GM06990 (cell line): ENCODE results near the gene AKAIN1.

Experiments used
- DNase-seq: peaks from one replicate; pipeline ENCODE4 v3.0.0-alpha.2; 2011; ENCODE audit not compliant: insufficient read length; ENCODE audit errors: extremely low read depth
- H3K27me3 ChIP-seq: replicated peaks from 2 replicates; pipeline ENCODE4 v1.6.0; 2011; ENCODE audit warnings: low read length; ENCODE audit not compliant: control insufficient read depth, insufficient read depth
- H3K36me3 ChIP-seq: 2 replicates; pipeline ENCODE4 v1.5.1; 2011; ENCODE audit warnings: low read length; ENCODE audit not compliant: control insufficient read depth, insufficient read depth
- H3K4me3 ChIP-seq: replicated peaks from 2 replicates; pipeline ENCODE4 v1.5.1; 2011; ENCODE audit warnings: low read depth, mild to moderate bottlenecking, control low read depth, low read length
- TF ChIP-seq, protein P1 (sequence below): IDR thresholded peaks from 2 replicates; pipeline ENCODE4 v1.5.1; 2011; ENCODE audit warnings: low read length, control low read depth, mild to moderate bottlenecking, inconsistent platforms; ENCODE audit not compliant: insufficient read depth, poor library complexity, severe bottlenecking

The AKAIN1 gene

GRCh38 chr18:5196253-5197031, 615 bp downstream of the AKAIN1 start:
- TF ChIP-seq, protein P1, sequence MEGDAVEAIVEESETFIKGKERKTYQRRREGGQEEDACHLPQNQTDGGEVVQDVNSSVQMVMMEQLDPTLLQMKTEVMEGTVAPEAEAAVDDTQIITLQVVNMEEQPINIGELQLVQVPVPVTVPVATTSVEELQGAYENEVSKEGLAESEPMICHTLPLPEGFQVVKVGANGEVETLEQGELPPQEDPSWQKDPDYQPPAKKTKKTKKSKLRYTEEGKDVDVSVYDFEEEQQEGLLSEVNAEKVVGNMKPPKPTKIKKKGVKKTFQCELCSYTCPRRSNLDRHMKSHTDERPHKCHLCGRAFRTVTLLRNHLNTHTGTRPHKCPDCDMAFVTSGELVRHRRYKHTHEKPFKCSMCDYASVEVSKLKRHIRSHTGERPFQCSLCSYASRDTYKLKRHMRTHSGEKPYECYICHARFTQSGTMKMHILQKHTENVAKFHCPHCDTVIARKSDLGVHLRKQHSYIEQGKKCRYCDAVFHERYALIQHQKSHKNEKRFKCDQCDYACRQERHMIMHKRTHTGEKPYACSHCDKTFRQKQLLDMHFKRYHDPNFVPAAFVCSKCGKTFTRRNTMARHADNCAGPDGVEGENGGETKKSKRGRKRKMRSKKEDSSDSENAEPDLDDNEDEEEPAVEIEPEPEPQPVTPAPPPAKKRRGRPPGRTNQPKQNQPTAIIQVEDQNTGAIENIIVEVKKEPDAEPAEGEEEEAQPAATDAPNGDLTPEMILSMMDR: no peak
- no peak for DNase-seq
- Histone ChIP-seq H3K27me3 (no peaks in the 10 kb centered on the region), H3K36me3 (no peaks in the 10 kb centered on the region), H3K4me3 (no peak overlapping the region)

DNA sequence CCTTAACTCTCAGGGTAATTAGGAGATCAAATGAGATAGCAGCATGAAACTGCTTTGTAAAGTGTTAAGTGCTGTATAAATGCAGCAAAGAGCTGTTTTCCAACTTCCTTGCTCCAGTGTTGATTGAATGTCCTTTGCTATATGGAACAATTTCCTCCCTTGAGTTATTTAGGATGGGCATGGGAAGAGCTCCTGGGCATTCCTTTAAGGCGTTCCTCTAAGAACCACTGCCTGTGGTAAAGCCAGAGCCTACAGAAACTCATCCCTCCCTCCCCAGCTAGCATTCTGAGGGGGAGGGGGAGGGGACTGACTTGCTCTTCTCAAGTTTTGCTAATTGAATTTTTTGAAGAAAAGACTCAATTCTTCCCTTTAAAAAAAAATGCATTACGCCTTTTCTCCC, 1.4 kb downstream of the AKAIN1 start:
- no peak for DNase-seq
- H3K27me3 ChIP-seq: no peaks in the 10 kb centered on the region
- TF ChIP-seq, protein P1: no peak
- H3K4me3 ChIP-seq: no peak overlapping the region
- no peaks in the 10 kb centered on the region for H3K36me3 ChIP-seq

DNA sequence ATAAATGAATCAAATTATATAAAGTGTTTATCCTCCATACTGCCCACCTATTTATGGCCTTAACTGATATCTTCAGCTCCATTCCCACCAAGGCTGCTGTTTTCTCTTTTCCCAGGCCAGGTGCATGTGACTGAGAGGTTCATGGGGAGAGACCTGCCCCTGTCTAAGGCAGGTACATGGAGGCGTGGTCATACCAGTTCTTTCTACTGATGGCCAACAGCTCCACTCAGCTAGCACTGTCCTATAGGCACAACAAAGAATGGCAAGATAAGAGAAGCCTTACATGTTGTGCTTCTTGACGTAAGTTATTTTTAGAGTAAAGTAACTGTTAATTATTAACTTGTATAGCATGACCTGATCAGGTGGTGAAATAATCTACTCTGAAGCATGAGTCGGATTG, 16.8 kb downstream of the AKAIN1 start:
- H3K36me3 ChIP-seq: no peaks in the 10 kb centered on the region
- no peak for DNase-seq
- TF ChIP-seq, protein P1: no peak
- H3K27me3 ChIP-seq: no peaks in the 10 kb centered on the region
- no peak overlapping the region for H3K4me3 ChIP-seq

DNA sequence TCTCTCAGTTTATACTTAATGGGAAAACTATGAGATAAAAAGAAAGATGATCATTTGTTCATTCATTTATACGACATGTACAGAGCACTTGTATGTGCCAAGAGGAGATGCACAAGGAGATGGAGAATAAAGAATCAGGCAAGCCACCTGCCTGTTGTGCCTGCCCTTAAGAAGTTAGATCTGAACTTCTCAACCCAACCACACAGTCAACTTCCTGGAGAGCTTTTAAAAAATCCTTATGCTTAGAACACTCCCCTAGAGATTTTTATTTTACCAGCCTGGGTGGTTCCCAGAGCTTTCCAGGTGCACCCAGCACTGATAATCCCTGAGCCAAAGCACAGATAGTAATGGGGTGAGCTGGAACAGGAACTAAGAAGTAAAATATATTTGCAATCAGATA, 18.5 kb downstream of the AKAIN1 start:
- no peak for DNase-seq
- TF ChIP-seq, protein P1: no peak

GRCh38 chr18:5175378-5175777, 21.7 kb downstream of the AKAIN1 start:
- Histone ChIP-seq H3K36me3 (no peaks in the 10 kb centered on the region), H3K4me3 (no peak overlapping the region), H3K27me3 (no peaks in the 10 kb centered on the region)
- peak; percentile 5 for DNase-seq
- TF ChIP-seq, protein P1: no peak

More for the DNA sequence above, 18.5 kb downstream of the AKAIN1 start:
- Histone ChIP-seq H3K4me3 (no peak overlapping the region), H3K27me3 (no peaks in the 10 kb centered on the region), H3K36me3 (no peaks in the 10 kb centered on the region)
